Pancreas (tissue), 10 donors: Measurements from ENCODE around the gene EML6. TPM values are rescaled to one million over a fixed set of nuclear protein-coding genes. Genes with fewer than 3 reads are reported as not detected.

Experiments used
- ATAC-seq, 4 donors: fragments of 200-7000 bp; cut with Tn5 transposase; one replicate each; pipeline versions ENCODE4 v1.8.0 to v1.9.1; 2020; ENCODE audit warnings: mild to moderate bottlenecking in 4 of 4, moderate library complexity in 4 of 4
- DNase-seq, 6 donors: peaks; one replicate each; pipeline ENCODE4 v3.0.0-alpha.2; 2020
- FAIRE-seq: peaks from 2 replicates; lab custom pipeline; 2012; peaks lifted over from hg19 to GRCh38; lab: Jason Lieb, UNC
- H3K27ac ChIP-seq, 4 donors: fragments of 200-600 bp; sonication (generic); 1 replicate in 3 of 4; 2 replicates in 1 of 4; pipeline versions ENCODE4 v1.5.0 to v1.8.0; 2020
- H3K27me3 ChIP-seq, 4 donors: fragments of 200-600 bp; one replicate each; pipeline ENCODE4 v1.8.0; 2021
- H3K36me3 ChIP-seq, 3 donors: fragments of 200-600 bp; sonication (generic) in 1 of 3; one replicate each; pipeline versions ENCODE4 v1.5.0 to v1.8.0; 2020 to 2021
- H3K4me1 ChIP-seq, 3 donors: fragments of 200-600 bp; one replicate each; pipeline ENCODE4 v1.8.0; 2021
- H3K4me3 ChIP-seq, 4 donors: fragments of 200-600 bp; sonication (generic) in 2 of 4; one replicate each; pipeline versions ENCODE4 v1.5.0 to v1.8.0; 2020 to 2021
- H3K9me3 ChIP-seq, 4 donors: fragments of 200-600 bp; one replicate each; pipeline ENCODE4 v1.8.0; 2021
- WGBS, 2 donors: extraction: QIAGEN DNeasy Blood & Tissue Kit; methylation state at CpG; one replicate each; pipeline ENCODE4 v1.1.7; 2013; 5-methylcytosine and 5-hydroxymethylcytosine counted together
- intact Hi-C, 3 donors: fragments of 100-400 bp; cut with DNase I; formaldehyde crosslinking; loops; one replicate each; pipeline versions ENCODE4 v1.11.1 to v1.14.2; 2022
- polyA plus RNA-seq, 2 donors: library from polyadenylated mRNA; stranded (reverse); fragments of 200-250 nt; gene quantifications; one replicate each; pipeline ENCODE4 v1.2.3, GENCODE V29; 2013
- total RNA-seq, 6 donors: library from RNA; stranded (reverse); fragmentation: NEBNext Ultra II Directional in 4 of 6; extraction: Animal tissue kit (Norgen Biotek cat#: 25700) in 4 of 6; gene quantifications; one replicate each; pipeline versions ENCODE4 v1.2.1 to v1.2.4, GENCODE V29; 2021 to 2023
- TF ChIP-seq, protein P1 (sequence below), 4 donors: fragments of 200-600 bp; sonication (generic) in 3 of 4; IDR thresholded peaks; one replicate each; pipeline versions ENCODE4 v1.5.0 to v1.8.0; 2021; ENCODE audit warnings: antibody characterized with exemption in 4 of 4
- donor health status: healthy with polysubstance abuse.
- donor health status: DM: no; HTN: no; CAD: no; lungs with moderate emphysema.
- donor health status: DM: no; HTN: no; CAD: no.
- donor health status: control.
- donor health status: control.
- donor health status: Bipolar disorder and iron deficiency.
- donor health status: DM: yes; HTN: yes; CAD: no.
- donor health status: DM: no; HTN: no; CAD: no.
- donor health status: DM: no; HTN: no; CAD: no.
- donor health status: DM: yes; HTN: yes; CAD: no.

EML6 gene
- total and polyA plus RNA-seq, 8 donors, result 1.2 to 4.9 (median 2.2) TPM

DNA sequence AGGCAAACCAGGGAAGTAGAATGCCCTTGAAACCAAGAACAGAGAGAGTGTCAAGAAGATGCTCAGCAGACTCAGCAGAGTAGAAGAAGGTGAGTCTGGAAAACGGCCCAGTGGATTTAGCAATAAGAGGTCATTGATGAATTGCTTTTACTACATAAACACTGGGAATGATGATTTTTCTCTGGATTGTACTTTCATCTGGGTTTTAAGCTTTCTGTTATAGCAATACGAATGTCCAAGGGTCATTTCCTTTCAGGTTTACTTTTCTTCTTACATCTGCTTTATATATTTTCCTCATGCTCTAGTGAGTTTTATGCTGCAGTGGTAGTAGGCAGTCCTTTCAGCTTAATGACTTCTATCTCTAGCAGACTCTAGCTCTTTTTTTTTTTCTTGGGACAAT is 16.9 kb downstream of the EML6 start:
- no peak for ATAC-seq
- H3K27ac ChIP-seq, result no peak overlapping the region
- H3K9me3 ChIP-seq, result no peaks in the 10 kb centered on the region
- intact Hi-C loops, result no loop called here
- no peaks in the 10 kb centered on the region for H3K36me3 ChIP-seq
- no peak for DNase-seq
- H3K27me3 ChIP-seq, result no peaks in the 10 kb centered on the region
- WGBS, 2 donors, result 87 to 88% methylated on average over 2 of the region's 2 CpGs
- peaks cover 0 to 8% (median 0%) of the 10 kb centered on the region in 3 donors for H3K4me1 ChIP-seq
- FAIRE-seq, result no peak
- TF ChIP-seq, protein P1, sequence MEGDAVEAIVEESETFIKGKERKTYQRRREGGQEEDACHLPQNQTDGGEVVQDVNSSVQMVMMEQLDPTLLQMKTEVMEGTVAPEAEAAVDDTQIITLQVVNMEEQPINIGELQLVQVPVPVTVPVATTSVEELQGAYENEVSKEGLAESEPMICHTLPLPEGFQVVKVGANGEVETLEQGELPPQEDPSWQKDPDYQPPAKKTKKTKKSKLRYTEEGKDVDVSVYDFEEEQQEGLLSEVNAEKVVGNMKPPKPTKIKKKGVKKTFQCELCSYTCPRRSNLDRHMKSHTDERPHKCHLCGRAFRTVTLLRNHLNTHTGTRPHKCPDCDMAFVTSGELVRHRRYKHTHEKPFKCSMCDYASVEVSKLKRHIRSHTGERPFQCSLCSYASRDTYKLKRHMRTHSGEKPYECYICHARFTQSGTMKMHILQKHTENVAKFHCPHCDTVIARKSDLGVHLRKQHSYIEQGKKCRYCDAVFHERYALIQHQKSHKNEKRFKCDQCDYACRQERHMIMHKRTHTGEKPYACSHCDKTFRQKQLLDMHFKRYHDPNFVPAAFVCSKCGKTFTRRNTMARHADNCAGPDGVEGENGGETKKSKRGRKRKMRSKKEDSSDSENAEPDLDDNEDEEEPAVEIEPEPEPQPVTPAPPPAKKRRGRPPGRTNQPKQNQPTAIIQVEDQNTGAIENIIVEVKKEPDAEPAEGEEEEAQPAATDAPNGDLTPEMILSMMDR (IDR thresholded peaks at IDR 0.05), result no peak
- no peak overlapping the region for H3K4me3 ChIP-seq

DNA sequence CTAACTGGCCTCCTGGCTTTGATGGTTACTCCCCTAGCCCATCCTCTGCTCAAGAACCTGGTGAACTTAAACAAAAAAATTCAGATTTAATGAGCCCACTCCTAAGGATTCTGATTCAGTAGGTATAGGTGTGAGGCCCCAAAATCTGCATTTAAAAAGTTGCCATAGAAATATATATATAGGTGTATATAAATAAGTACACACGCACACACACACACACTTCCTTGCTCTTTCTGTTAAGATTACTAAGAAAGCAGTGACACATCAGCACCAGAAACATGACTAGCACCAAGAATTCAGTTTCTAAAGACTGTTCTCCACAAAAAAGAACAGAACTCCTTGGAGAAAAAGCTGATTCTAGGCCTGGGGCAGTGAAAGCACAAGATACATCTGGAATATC is 17.8 kb downstream of the EML6 start:
- peaks cover 0 to 8% (median 0%) of the 10 kb centered on the region in 3 donors for H3K4me1 ChIP-seq
- ATAC-seq (no peak), DNase-seq (no peak), FAIRE-seq (no peak)
- no peak overlapping the region for H3K27ac ChIP-seq
- no peak overlapping the region for H3K4me3 ChIP-seq
- intact Hi-C loops, result no loop called here
- no peaks in the 10 kb centered on the region for H3K36me3 ChIP-seq
- TF ChIP-seq, protein P1 (IDR thresholded peaks at IDR 0.05), result no peak
- no peaks in the 10 kb centered on the region for H3K9me3 ChIP-seq
- H3K27me3 ChIP-seq, result no peaks in the 10 kb centered on the region
- 38 to 95% methylated on average over 1 of the region's 1 CpG for WGBS, 2 donors

DNA sequence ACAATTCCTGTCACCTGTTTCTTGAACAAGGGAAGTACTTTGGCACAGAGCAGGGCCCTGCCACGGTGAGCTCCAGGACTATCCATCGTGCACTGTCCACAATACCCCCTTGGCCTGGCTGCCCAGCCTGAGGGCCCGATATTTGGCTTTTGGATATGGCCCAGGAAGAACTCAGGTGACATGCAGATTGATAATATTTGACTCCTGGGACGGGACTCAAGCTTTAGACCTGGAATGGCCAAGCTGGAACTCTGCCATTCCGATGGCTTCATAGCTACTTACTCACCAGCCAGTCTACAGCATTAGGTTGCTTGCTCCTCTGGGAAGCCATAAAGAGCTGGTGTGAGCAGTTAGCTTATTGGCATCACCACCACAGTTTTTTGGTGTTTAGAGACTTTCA is 26.6 kb downstream of the EML6 start:
- ATAC-seq (peak in 1 of 4 donors; percentile 49), FAIRE-seq (no peak), DNase-seq (peak in 2 of 6 donors; percentile 23 to 35)
- H3K36me3 ChIP-seq, result no peaks in the 10 kb centered on the region
- WGBS, 2 donors, result 37 to 40% methylated on average over 5 of the region's 5 CpGs
- TF ChIP-seq, protein P1 (IDR thresholded peaks at IDR 0.05), result no peak
- no peaks in the 10 kb centered on the region for H3K9me3 ChIP-seq
- H3K27ac ChIP-seq, result no peak overlapping the region
- intact Hi-C loops, result no loop called here
- H3K4me3 ChIP-seq, result no peak overlapping the region
- no peaks in the 10 kb centered on the region for H3K4me1 ChIP-seq
- no peaks in the 10 kb centered on the region for H3K27me3 ChIP-seq

DNA sequence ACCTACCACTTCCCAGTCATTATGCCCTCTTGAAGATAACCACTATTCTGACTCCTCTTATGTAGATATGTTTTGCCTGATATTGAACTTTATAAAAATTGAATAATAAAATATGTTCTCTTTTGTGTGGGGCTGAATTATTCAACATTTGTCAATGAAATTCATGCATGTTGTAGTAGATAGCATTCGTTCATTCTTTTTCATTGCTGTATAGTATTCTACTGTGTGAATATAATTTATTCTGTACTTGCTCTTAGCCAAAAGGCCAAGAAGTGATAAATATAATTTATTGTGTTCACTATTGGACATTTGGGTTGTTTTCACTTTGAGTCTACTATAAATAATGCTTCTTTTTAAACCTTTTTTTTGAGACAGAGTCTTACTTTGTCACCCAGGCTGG is 29.0 kb downstream of the EML6 start:
- Histone ChIP-seq H3K4me3 (no peak overlapping the region), H3K36me3 (no peaks in the 10 kb centered on the region), H3K27ac (no peak overlapping the region), H3K9me3 (no peaks in the 10 kb centered on the region), H3K27me3 (no peaks in the 10 kb centered on the region), H3K4me1 (no peaks in the 10 kb centered on the region)
- no peak for ATAC-seq
- no peak for DNase-seq
- intact Hi-C loops, result no loop called here
- TF ChIP-seq, protein P1 (IDR thresholded peaks at IDR 0.05), result no peak
- WGBS, 2 donors, result 79 to 96% methylated on average over 1 of the region's 1 CpG
- FAIRE-seq, result no peak

DNA sequence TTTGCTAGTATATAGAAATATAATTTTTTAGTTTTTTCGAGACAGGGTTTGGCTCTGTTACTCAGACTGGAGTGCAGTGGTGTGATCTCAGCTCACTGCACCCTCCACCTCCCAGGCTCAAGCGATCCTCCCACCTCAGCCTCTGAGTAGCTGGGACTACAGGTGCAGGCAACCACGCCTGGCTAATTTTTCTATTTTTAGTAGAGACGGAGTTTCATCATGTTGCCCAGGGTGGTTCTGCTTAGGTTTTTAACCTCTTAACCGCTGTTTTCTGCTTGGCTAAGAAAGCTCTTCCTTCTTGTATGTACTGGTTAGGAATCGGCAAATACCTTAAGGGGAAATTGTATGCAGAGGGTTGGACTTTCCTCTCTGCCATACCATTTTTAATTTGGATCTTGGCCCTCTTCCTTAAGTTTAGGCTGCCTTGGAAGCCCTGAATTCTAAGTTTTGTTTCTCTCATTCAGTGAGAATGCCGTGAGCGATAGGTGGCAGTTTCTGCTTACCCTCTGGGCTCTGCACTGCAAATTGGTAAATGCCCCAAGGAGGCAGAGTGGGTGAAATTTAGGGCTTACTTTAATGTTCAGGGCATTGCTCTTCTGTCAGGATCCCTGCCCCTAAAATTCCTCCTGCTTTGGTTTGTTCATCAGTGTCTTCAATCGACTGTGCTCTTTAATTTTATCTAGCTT is 32.3 kb downstream of the EML6 start:
- intact Hi-C loops, result no loop called here
- WGBS, 2 donors, result 73% methylated on average over 9 of the region's 9 CpGs
- FAIRE-seq (no peak), ATAC-seq (no peak), DNase-seq (no peak)
- Histone ChIP-seq H3K9me3 (no peaks in the 10 kb centered on the region), H3K27me3 (no peaks in the 10 kb centered on the region), H3K36me3 (no peaks in the 10 kb centered on the region), H3K4me1 (no peaks in the 10 kb centered on the region), H3K27ac (no peak overlapping the region), H3K4me3 (no peak overlapping the region)
- TF ChIP-seq, protein P1 (IDR thresholded peaks at IDR 0.05), result no peak
